Stimulated activated CD8-positive, alpha-beta memory T cell treated with anti-CD3 and anti-CD28 coated beads, Interleukin-15, amount 100 ng/mL, for 24 hours (primary cell): ENCODE measurements around the gene TMEM198.

Experiments used
- DNase-seq: peaks from one replicate; pipeline ENCODE4 v3.0.0-alpha.2; 2020; ENCODE audit warnings: low read depth

The TMEM198 gene

GRCh38 chr2:219562049-219563020, 18.5 kb downstream of the TMEM198 start:
- no peak for DNase-seq

- DNase-seq: no peak
Measured at GRCh38 chr2:219563271-219563928, 19.6 kb downstream of the TMEM198 start.

- no peak for DNase-seq
Measured at GRCh38 chr2:219565130-219566080, 21.6 kb downstream of the TMEM198 start.

GRCh38 chr2:219566640-219567039, 22.8 kb downstream of the TMEM198 start:
- no peak for DNase-seq

GRCh38 chr2:219567131-219567530, 23.3 kb downstream of the TMEM198 start:
- DNase-seq: no peak

- DNase-seq: no peak
Measured at GRCh38 chr2:219567791-219568361, 24.0 kb downstream of the TMEM198 start.

- DNase-seq: no peak
Measured at GRCh38 chr2:219569041-219569440, 25.2 kb downstream of the TMEM198 start.

GRCh38 chr2:219569635-219570034, 25.8 kb downstream of the TMEM198 start:
- no peak for DNase-seq

GRCh38 chr2:219570194-219570923, 26.5 kb downstream of the TMEM198 start:
- DNase-seq: no peak

GRCh38 chr2:219570924-219571310, 27.1 kb downstream of the TMEM198 start:
- DNase-seq: no peak

GRCh38 chr2:219571311-219572236, 27.7 kb downstream of the TMEM198 start, which contains the start of gene OBSL1:
Gene OBSL1, minus strand, starts transcription at chr2:219571539. Its CDS starts 307 bp downstream, at chr2:219571232.
- no peak for DNase-seq

GRCh38 chr2:219572237-219573001, 28.6 kb downstream of the TMEM198 start, which contains the start of gene INHA:
Gene INHA, plus strand, starts transcription at chr2:219572310. Its CDS starts 65 bp downstream, at chr2:219572375.
- DNase-seq: no peak

GRCh38 chr2:219573166-219573565, 29.3 kb downstream of the TMEM198 start:
- DNase-seq: no peak

GRCh38 chr2:219574484-219575311, 30.9 kb downstream of the TMEM198 start:
- DNase-seq: no peak

- DNase-seq: no peak
Measured at GRCh38 chr2:219575566-219576504, 32.0 kb downstream of the TMEM198 start.

- DNase-seq: no peak
Measured at GRCh38 chr2:219576505-219577388, 32.9 kb downstream of the TMEM198 start.
